Mucosa of descending colon (tissue), 3 donors: ENCODE results near the gene POLD1. TPM values are rescaled to one million over a fixed set of nuclear protein-coding genes. Genes with fewer than 3 reads are reported as not detected.

Source experiments
- ATAC-seq: fragments of 200-7000 bp; cut with Tn5 transposase; one replicate; pipeline ENCODE4 v1.9.1; 2020; ENCODE audit warnings: mild to moderate bottlenecking, moderate library complexity
- DNase-seq, 3 donors: peaks; one replicate each; pipeline ENCODE4 v3.0.0-alpha.2; 2020
- H3K36me3 ChIP-seq: fragments of 200-600 bp; one replicate; pipeline ENCODE4 v1.8.0; 2021; ENCODE audit warnings: low read depth, mild to moderate bottlenecking
- H3K4me1 ChIP-seq: fragments of 200-600 bp; one replicate; pipeline ENCODE4 v1.8.0; 2021; ENCODE audit warnings: low read depth, mild to moderate bottlenecking
- H3K4me3 ChIP-seq: fragments of 200-600 bp; one replicate; pipeline ENCODE4 v1.8.0; 2021; ENCODE audit warnings: mild to moderate bottlenecking
- H3K9me3 ChIP-seq: fragments of 200-600 bp; one replicate; pipeline ENCODE4 v1.8.0; 2021; ENCODE audit warnings: mild to moderate bottlenecking
- CTCF ChIP-seq: fragments of 200-600 bp; IDR thresholded peaks from one replicate; pipeline ENCODE4 v1.8.0; 2022; ENCODE audit warnings: antibody characterized with exemption, mild to moderate bottlenecking
- intact Hi-C, 2 donors: fragments of 100-400 bp; cut with DNase I in 1 of 2; cut with micrococcal nuclease in 1 of 2; formaldehyde crosslinking; loops; one replicate each; pipeline versions ENCODE4 v1.11.0 to v1.11.1; 2022; cut with DNase I, micrococcal nuclease
- total RNA-seq, 3 donors: library from RNA; stranded (reverse); fragmentation: NEBNext Ultra II Directional in 2 of 3; extraction: Animal tissue kit (Norgen Biotek cat#: 25700) in 2 of 3; gene quantifications; one replicate each; pipeline versions ENCODE4 v1.2.1 to v1.2.4, GENCODE V29; 2021 to 2023
- donor health status: DM: no; HTN: no; CAD: no; lungs with moderate emphysema.
- donor health status: DM: no; HTN: no; CAD: no.
- donor health status: DM: no; HTN: yes; CAD: no.

Gene POLD1
- total RNA-seq, 3 donors from 2014 or later: 20.8 to 27.9 (median 22.9) TPM

- TF ChIP-seq CTCF: no peak
- Histone ChIP-seq H3K9me3 (no peaks in the 10 kb centered on the region), H3K4me3 (no peak overlapping the region), H3K36me3 (no peaks in the 10 kb centered on the region), H3K4me1 (peaks cover 19% of the 10 kb centered on the region)
- DNase-seq (no peak), ATAC-seq (no peak)
- intact Hi-C loops: loop anchor here in 1 of 2 donors (10.0 kb wide), 1 partner anchor 48 kb away; the partner anchor contains the start of gene NAPSA
These were observed 28.3 kb downstream of the POLD1 start for GRCh38 chr19:50412419-50412818.

DNA sequence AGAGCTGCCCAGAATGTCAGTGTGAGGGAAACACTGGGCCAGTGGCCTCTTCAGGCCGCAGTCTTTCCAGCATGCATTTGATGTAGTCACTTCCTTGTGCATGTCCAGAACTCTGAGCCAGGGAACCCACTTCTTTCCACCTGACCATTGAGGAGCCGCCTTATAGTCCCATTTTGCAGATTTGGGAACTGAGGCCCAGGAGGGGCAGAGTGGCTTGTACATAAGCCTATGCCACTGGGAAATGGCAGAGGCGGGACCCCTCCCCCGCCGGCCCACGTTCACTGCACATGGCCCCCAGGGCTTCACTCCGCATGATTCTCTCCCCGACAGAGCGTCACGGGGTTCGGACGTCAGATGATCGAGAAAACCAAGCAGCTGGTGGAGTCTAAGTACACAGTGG is 28.9 kb downstream of the POLD1 start:
- Histone ChIP-seq H3K4me1 (peaks cover 20% of the 10 kb centered on the region), H3K36me3 (no peaks in the 10 kb centered on the region), H3K9me3 (no peaks in the 10 kb centered on the region), H3K4me3 (no peak overlapping the region)
- intact Hi-C loops: loop anchor here in 1 of 2 donors (10.0 kb wide), 1 partner anchor 48 kb away; the partner anchor contains the start of gene NAPSA
- TF ChIP-seq CTCF: no peak
- DNase-seq (no peak), ATAC-seq (no peak)

DNA sequence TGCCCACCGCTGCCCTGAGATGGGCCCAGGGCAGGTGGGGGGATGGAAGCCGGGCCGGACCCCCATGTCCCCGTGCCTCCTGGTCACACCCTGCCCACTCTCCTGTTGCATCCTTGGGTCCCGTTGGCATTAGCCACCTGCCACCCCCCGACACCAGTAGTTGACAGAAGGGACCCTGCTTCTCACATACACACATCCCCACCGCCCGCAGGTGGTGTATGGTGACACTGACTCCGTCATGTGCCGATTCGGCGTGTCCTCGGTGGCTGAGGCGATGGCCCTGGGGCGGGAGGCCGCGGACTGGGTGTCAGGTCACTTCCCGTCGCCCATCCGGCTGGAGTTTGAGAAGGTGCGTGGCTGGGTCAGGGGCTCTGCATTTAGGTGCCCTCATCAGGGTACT is 29.4 kb downstream of the POLD1 start:
- no peak for DNase-seq
- TF ChIP-seq CTCF: no peak
- Histone ChIP-seq H3K4me3 (no peak overlapping the region), H3K9me3 (no peaks in the 10 kb centered on the region), H3K4me1 (peaks cover 24% of the 10 kb centered on the region), H3K36me3 (no peaks in the 10 kb centered on the region)
- intact Hi-C loops: loop anchor here in 1 of 2 donors (10.0 kb wide), 1 partner anchor 49 kb away; the partner anchor contains the start of gene NAPSA
- no peak for ATAC-seq

- H3K9me3 ChIP-seq: no peaks in the 10 kb centered on the region
- intact Hi-C loops: loop anchor here in 1 of 2 donors (10.0 kb wide), 1 partner anchor 50 kb away; the partner anchor contains the start of gene NAPSA
- ATAC-seq (peak; percentile 67), DNase-seq (peak; percentile 87 to 88 (median 87))
- peaks cover 22% of the 10 kb centered on the region for H3K4me1 ChIP-seq
- H3K36me3 ChIP-seq: no peaks in the 10 kb centered on the region
- H3K4me3 ChIP-seq: no peak overlapping the region
- peak; percentile 82 for TF ChIP-seq CTCF
These were observed 30.9 kb downstream of the POLD1 start for GRCh38 chr19:50414864-50415660.

DNA sequence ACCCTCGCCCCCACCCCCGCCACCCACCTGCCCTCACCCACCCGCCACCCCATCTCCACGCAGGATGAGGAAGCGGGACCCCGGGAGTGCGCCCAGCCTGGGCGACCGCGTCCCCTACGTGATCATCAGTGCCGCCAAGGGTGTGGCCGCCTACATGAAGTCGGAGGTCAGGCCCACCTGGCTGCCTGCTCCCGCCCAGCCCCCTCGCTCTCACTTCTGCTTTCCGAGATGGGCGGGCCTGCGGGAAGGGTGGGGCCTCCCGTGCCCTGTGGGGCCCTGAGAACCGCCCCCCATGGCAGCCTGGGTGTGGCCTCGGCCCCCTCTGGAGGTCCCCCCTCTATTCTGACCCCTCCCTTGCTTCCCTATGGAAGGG is 31.5 kb downstream of the POLD1 start:
- peak; percentile 67 to 90 (median 76) for DNase-seq
- Histone ChIP-seq H3K9me3 (no peaks in the 10 kb centered on the region), H3K4me3 (no peak overlapping the region), H3K36me3 (no peaks in the 10 kb centered on the region), H3K4me1 (peaks cover 16% of the 10 kb centered on the region)
- TF ChIP-seq CTCF: no peak
- ATAC-seq: peak; percentile 57
- intact Hi-C loops: loop anchor here in 1 of 2 donors (10.0 kb wide), 1 partner anchor 51 kb away; the partner anchor contains the start of gene NAPSA
